Left ventricle myocardium inferior (tissue), 1 donor: ENCODE measurements around the gene EHD2. TPM values are rescaled to one million over a fixed set of nuclear protein-coding genes. Genes with fewer than 3 reads are reported as not detected.

Source experiments
- DNase-seq: peaks from one replicate; pipeline ENCODE4 v3.0.0-alpha.2; 2020
- H3K27ac ChIP-seq: fragments of 200-600 bp; replicated peaks from 2 replicates; pipeline ENCODE4 v1.8.0; 2021
- H3K27me3 ChIP-seq: fragments of 200-600 bp; 2 replicates; pipeline ENCODE4 v1.8.0; 2021; ENCODE audit warnings: low read depth
- H3K36me3 ChIP-seq: fragments of 200-600 bp; 2 replicates; pipeline ENCODE4 v1.8.0; 2021
- H3K4me1 ChIP-seq: fragments of 200-600 bp; 2 replicates; pipeline ENCODE4 v1.8.0; 2021
- H3K4me3 ChIP-seq: fragments of 200-600 bp; 2 replicates; pipeline ENCODE4 v1.8.0; 2021; ENCODE audit warnings: mild to moderate bottlenecking, moderate library complexity
- H3K9me3 ChIP-seq: fragments of 200-600 bp; replicated peaks from 2 replicates; pipeline ENCODE4 v1.8.0; 2021
- CTCF ChIP-seq: fragments of 200-600 bp; IDR thresholded peaks from 2 replicates; pipeline ENCODE4 v1.8.0; 2021; ENCODE audit warnings: antibody characterized with exemption, mild to moderate bottlenecking, borderline replicate concordance
- intact Hi-C: fragments of 100-400 bp; cut with micrococcal nuclease; formaldehyde crosslinking; loops from one replicate; pipeline ENCODE4 v1.11.0; 2022
- total RNA-seq: library from RNA; stranded (reverse); fragmentation: NEBNext Ultra II Directional; extraction: Animal tissue kit (Norgen Biotek cat#: 25700); gene quantifications from one replicate; pipeline ENCODE4 v1.2.1, GENCODE V29; 2021
- donor health status: DM: no; HTN: yes; CAD: no; lungs with severe emphysema.

The EHD2 gene
- total RNA-seq, 1 donor from 2014 or later, result 48.2 TPM

GRCh38 chr19:47701717-47702552, 11.3 kb upstream of the EHD2 start:
- Histone ChIP-seq H3K4me1 (peaks cover 8% of the 10 kb centered on the region), H3K27me3 (no peaks in the 10 kb centered on the region), H3K9me3 (no peaks in the 10 kb centered on the region), H3K27ac (no peak overlapping the region), H3K4me3 (no peak overlapping the region), H3K36me3 (peaks cover 53% of the 10 kb centered on the region)
- DNase-seq, result no peak
- intact Hi-C loops, result loop anchor here (5.0 kb wide), 1 partner anchor 90 kb away; no protein-coding TSS in a partner anchor
- no peak for TF ChIP-seq CTCF

GRCh38 chr19:47702671-47703070, 10.6 kb upstream of the EHD2 start:
- intact Hi-C loops, result loop anchor here (5.0 kb wide), 1 partner anchor 90 kb away; no protein-coding TSS in a partner anchor
- Histone ChIP-seq H3K36me3 (peaks cover 53% of the 10 kb centered on the region), H3K4me1 (peaks cover 5% of the 10 kb centered on the region), H3K4me3 (no peak overlapping the region), H3K27me3 (no peaks in the 10 kb centered on the region), H3K9me3 (no peaks in the 10 kb centered on the region), H3K27ac (no peak overlapping the region)
- no peak for DNase-seq
- TF ChIP-seq CTCF, result no peak

- TF ChIP-seq CTCF, result no peak
- Histone ChIP-seq H3K4me1 (no peaks in the 10 kb centered on the region), H3K27ac (no peak overlapping the region), H3K36me3 (peaks cover 53% of the 10 kb centered on the region), H3K27me3 (no peaks in the 10 kb centered on the region), H3K9me3 (no peaks in the 10 kb centered on the region), H3K4me3 (no peak overlapping the region)
- intact Hi-C loops, result loop anchor here (5.0 kb wide), 1 partner anchor 89 kb away; no protein-coding TSS in a partner anchor
- DNase-seq, result no peak
Measured at GRCh38 chr19:47703301-47703700, 9.9 kb upstream of the EHD2 start.

- no peak for TF ChIP-seq CTCF
- peaks cover 46% of the 10 kb centered on the region for H3K36me3 ChIP-seq
- no peaks in the 10 kb centered on the region for H3K27me3 ChIP-seq
- H3K9me3 ChIP-seq, result no peaks in the 10 kb centered on the region
- H3K4me3 ChIP-seq, result no peak overlapping the region
- H3K27ac ChIP-seq, result no peak overlapping the region
- intact Hi-C loops, result loop anchor here (5.0 kb wide), 1 partner anchor 88 kb away; no protein-coding TSS in a partner anchor
- H3K4me1 ChIP-seq, result no peaks in the 10 kb centered on the region
- no peak for DNase-seq
Measured at GRCh38 chr19:47704024-47704423, 9.2 kb upstream of the EHD2 start.

GRCh38 chr19:47704656-47705055, 8.6 kb upstream of the EHD2 start:
- H3K4me1 ChIP-seq, result no peaks in the 10 kb centered on the region
- intact Hi-C loops, result loop anchor here (5.0 kb wide), 1 partner anchor 88 kb away; no protein-coding TSS in a partner anchor
- no peaks in the 10 kb centered on the region for H3K27me3 ChIP-seq
- H3K36me3 ChIP-seq, result peaks cover 40% of the 10 kb centered on the region
- DNase-seq, result no peak
- no peaks in the 10 kb centered on the region for H3K9me3 ChIP-seq
- H3K4me3 ChIP-seq, result no peak overlapping the region
- no peak for TF ChIP-seq CTCF
- no peak overlapping the region for H3K27ac ChIP-seq
